Left lung (tissue), 10 donors: ENCODE results near the gene NUDT14. TPM values are rescaled to one million over a fixed set of nuclear protein-coding genes. Genes with fewer than 3 reads are reported as not detected.

Experiments
- ATAC-seq: fragments of 200-7000 bp; cut with Tn5 transposase; one replicate; pipeline ENCODE4 v1.9.1; 2020; ENCODE audit warnings: moderate library complexity
- DNase-seq, 4 donors: peaks; one replicate each; pipeline ENCODE4 v3.0.0-alpha.2; 2013 to 2020
- H3K27ac ChIP-seq, 2 donors: fragments of 200-600 bp; sonication (generic) in 1 of 2; one replicate each; pipeline versions ENCODE4 v1.5.0 to v1.8.0; 2020 to 2021
- H3K27me3 ChIP-seq, 2 donors: fragments of 200-600 bp; sonication (generic) in 1 of 2; one replicate each; pipeline versions ENCODE4 v1.5.0 to v1.8.0; 2020 to 2021
- H3K36me3 ChIP-seq, 2 donors: fragments of 200-600 bp; sonication (generic) in 1 of 2; one replicate each; pipeline versions ENCODE4 v1.5.0 to v1.8.0; 2020 to 2021
- H3K4me1 ChIP-seq, 2 donors: fragments of 200-600 bp; one replicate each; pipeline ENCODE4 v1.8.0; 2021
- H3K4me3 ChIP-seq, 2 donors: fragments of 200-600 bp; sonication (generic) in 1 of 2; one replicate each; pipeline versions ENCODE4 v1.5.0 to v1.8.0; 2020 to 2021; ENCODE audit warnings: mild to moderate bottlenecking in 1 of 2
- H3K9me3 ChIP-seq, 2 donors: fragments of 200-600 bp; sonication (generic) in 1 of 2; one replicate each; pipeline versions ENCODE4 v1.5.0 to v1.8.0; 2020 to 2021
- intact Hi-C, 2 donors: fragments of 100-400 bp; cut with DNase I; formaldehyde crosslinking; loops; one replicate each; pipeline versions ENCODE4 v1.11.2 to v1.14.2; 2022
- polyA plus RNA-seq, 6 donors: library from polyadenylated mRNA; unstranded; fragments of 120-200 nt; gene quantifications; one replicate each; pipeline ENCODE4 v1.2.1, GENCODE V29; 2013; ENCODE audit not compliant: insufficient read length in 6 of 6
- total RNA-seq, 2 donors: library from RNA; stranded (reverse); fragmentation: NEBNext Ultra II Directional; extraction: Animal tissue kit (Norgen Biotek cat#: 25700); gene quantifications; one replicate each; pipeline ENCODE4 v1.2.1, GENCODE V29; 2021
- TF ChIP-seq, protein P1 (sequence below), 2 donors: fragments of 200-600 bp; sonication (generic) in 1 of 2; IDR thresholded peaks; one replicate each; pipeline versions ENCODE4 v1.5.0 to v1.8.0; 2021; ENCODE audit warnings: antibody characterized with exemption in 2 of 2
- donor health status: DM: no; HTN: yes; CAD: no.
- donor health status: DM: no; HTN: no; CAD: no.

The NUDT14 gene
- total and polyA plus RNA-seq, 8 donors: 22.4 to 77.5 (median 34.7) TPM

DNA sequence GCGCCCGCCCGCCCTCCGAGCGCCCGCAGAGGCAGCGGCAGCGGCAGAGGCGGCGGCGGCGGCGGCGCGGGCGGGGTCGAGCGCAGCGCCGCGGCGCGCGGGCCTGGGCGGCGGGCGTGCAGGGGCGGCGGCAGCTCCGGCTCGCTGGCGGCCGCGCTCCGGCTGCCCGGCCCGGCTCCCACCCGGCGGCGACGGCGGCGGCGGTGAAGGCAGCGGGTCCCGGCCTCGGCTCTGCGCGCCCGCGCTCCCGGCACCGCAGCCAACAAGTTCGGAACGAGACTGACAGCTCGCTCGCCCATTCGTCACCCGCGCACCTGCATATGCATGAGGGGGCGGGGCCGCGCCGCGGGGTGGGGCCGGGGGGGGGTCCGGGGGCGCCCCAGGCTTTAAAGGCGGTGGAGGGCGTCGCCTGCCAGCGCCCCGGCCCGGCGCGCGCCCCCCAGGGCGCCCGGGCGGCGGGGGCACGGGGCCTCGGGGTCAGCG lies 12.6 kb downstream of the NUDT14 start, which contains the start of gene JAG2:
JAG2 (minus strand) TSS at position 281 of the 483 bp plus-strand sequence. CDS start 356 bp downstream, outside the sequence.
- intact Hi-C loops: no loop called here
- no peaks in the 10 kb centered on the region for H3K36me3 ChIP-seq
- TF ChIP-seq, protein P1, sequence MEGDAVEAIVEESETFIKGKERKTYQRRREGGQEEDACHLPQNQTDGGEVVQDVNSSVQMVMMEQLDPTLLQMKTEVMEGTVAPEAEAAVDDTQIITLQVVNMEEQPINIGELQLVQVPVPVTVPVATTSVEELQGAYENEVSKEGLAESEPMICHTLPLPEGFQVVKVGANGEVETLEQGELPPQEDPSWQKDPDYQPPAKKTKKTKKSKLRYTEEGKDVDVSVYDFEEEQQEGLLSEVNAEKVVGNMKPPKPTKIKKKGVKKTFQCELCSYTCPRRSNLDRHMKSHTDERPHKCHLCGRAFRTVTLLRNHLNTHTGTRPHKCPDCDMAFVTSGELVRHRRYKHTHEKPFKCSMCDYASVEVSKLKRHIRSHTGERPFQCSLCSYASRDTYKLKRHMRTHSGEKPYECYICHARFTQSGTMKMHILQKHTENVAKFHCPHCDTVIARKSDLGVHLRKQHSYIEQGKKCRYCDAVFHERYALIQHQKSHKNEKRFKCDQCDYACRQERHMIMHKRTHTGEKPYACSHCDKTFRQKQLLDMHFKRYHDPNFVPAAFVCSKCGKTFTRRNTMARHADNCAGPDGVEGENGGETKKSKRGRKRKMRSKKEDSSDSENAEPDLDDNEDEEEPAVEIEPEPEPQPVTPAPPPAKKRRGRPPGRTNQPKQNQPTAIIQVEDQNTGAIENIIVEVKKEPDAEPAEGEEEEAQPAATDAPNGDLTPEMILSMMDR (IDR thresholded peaks at IDR 0.05): no peak
- peak within 1 kb of the TSS in 1 of 2 donors; percentile 55 for H3K27ac ChIP-seq
- DNase-seq (peak in 1 of 4 donors; percentile 67), ATAC-seq (peak; percentile 59)
- H3K27me3 ChIP-seq: peaks cover 0 to 52% of the 10 kb centered on the region in 2 donors
- peaks cover 16 to 36% of the 10 kb centered on the region in 2 donors for H3K4me1 ChIP-seq
- H3K4me3 ChIP-seq: peak within 1 kb of the TSS; percentile 35 to 48
- H3K9me3 ChIP-seq: no peaks in the 10 kb centered on the region

DNA sequence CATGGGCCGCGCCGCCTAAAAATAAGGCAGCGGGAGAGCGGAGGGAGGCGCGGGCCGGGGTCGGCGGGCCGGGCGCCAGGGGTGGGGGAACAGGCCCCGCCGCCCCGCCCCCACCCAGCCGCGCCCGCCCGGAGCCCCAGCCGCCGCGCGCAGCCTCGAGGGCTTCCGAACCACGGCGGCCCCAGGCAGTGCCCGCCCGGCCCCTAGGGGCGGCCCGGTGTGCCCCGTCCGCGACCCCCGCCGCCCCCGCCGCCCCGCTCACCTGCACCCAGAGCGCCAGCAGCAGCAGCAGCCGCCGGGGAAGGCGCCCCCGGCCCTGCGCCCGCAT lies 13.1 kb downstream of the NUDT14 start:
- DNase-seq (no peak), ATAC-seq (no peak)
- peaks cover 0 to 52% of the 10 kb centered on the region in 2 donors for H3K27me3 ChIP-seq
- TF ChIP-seq, protein P1 (IDR thresholded peaks at IDR 0.05): no peak
- peaks cover 16 to 36% of the 10 kb centered on the region in 2 donors for H3K4me1 ChIP-seq
- H3K36me3 ChIP-seq: no peaks in the 10 kb centered on the region
- intact Hi-C loops: no loop called here
- H3K9me3 ChIP-seq: no peaks in the 10 kb centered on the region
- H3K4me3 ChIP-seq: peak overlapping the region; percentile 35 to 48
- H3K27ac ChIP-seq: no peak overlapping the region

DNA sequence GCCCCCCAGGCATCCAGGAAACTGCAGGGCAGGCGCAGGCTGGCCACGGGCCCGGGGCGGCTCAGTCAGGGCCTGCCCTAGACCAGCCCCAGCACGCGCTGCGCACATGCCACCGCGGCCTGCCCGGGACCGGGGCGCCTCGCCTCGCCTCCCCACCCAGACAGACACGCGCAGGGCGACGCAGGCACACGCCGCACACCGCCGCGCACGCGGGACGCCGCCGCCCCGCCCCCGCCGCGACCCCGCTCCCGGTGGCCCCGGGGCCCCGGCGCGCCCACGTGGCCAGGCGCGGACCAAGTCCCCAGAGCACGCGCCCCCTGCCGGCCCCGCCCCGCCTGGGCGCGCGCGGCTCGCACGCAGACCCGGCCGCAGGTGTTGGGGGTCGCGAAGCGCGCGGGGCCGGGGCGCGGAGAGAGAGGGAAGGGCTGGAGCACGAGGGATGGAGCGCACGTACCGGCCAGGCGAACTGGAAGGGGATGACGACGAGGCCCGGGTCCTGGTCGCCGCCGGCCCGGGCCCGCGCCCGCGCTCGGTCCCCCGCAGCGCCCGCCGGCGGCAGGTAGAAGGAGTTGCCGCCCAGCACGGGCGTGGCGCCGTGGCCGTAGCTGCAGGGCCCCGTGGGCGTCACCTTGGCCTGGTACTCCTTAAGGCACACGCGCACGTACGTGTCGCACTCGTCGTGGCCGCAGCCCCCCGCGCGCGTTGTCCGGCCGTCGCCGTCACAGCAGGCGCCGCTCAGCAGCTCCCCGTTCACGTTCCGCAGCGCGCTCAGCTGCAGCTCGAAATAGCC lies 13.6 kb downstream of the NUDT14 start:
- Histone ChIP-seq H3K27me3 (peaks cover 0 to 52% of the 10 kb centered on the region in 2 donors), H3K9me3 (no peaks in the 10 kb centered on the region), H3K4me1 (peaks cover 16 to 36% of the 10 kb centered on the region in 2 donors), H3K4me3 (peak overlapping the region; percentile 35 to 48), H3K27ac (no peak overlapping the region), H3K36me3 (no peaks in the 10 kb centered on the region)
- TF ChIP-seq, protein P1 (IDR thresholded peaks at IDR 0.05): peak in 1 of 2 donors; percentile 21
- peak in 1 of 4 donors; percentile 26 for DNase-seq
- peak; percentile 14 for ATAC-seq
- intact Hi-C loops: no loop called here

DNA sequence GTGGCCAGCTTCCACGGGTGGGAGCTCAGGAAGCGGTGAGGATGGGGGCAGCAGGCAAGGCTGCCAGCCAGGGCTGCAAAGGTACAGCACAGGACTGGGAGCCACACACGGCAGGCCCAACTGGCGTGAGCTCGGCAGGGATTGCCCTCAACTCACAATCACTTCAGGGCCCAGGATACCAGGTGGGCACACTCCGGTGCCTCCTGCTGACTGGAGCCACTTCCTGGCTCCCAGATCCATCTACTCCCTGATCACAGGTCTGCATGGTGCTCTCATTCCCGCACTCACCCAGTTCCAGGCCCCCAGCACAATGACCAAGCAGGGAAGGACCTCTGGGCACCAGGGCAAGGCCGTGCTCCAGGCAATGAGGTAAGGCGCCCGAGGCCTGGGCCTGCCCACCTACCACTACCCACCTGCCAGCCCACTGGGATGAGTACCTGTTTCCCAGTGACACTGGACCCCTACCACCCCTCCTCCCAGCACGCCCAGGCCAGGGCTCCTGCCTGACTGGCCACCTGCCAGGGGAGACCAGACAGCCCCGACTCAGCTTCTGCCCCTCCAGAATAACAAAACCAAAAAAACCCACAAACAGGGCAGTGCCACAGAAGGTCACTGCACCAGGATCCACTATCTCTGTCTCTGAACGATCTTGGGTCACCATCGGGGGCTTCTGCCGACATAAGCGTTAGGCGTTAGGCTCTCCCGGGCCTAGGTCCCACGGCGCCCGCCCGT lies 14.4 kb downstream of the NUDT14 start:
- intact Hi-C loops: no loop called here
- H3K4me1 ChIP-seq: peaks cover 16 to 36% of the 10 kb centered on the region in 2 donors
- ATAC-seq (no peak), DNase-seq (no peak)
- H3K36me3 ChIP-seq: no peaks in the 10 kb centered on the region
- no peak overlapping the region for H3K27ac ChIP-seq
- no peaks in the 10 kb centered on the region for H3K9me3 ChIP-seq
- peaks cover 0 to 52% of the 10 kb centered on the region in 2 donors for H3K27me3 ChIP-seq
- peak overlapping the region in 1 of 2 donors; percentile 25 for H3K4me3 ChIP-seq
- TF ChIP-seq, protein P1 (IDR thresholded peaks at IDR 0.05): no peak
